Measurements from ENCODE around the gene ZNF808.
"Not testable (repeated sequence)": the region's sequence is repeated elsewhere in the genome, so short reads cannot be mapped to it uniquely, and the experiment has no call there.

The ZNF808 gene

DNA sequence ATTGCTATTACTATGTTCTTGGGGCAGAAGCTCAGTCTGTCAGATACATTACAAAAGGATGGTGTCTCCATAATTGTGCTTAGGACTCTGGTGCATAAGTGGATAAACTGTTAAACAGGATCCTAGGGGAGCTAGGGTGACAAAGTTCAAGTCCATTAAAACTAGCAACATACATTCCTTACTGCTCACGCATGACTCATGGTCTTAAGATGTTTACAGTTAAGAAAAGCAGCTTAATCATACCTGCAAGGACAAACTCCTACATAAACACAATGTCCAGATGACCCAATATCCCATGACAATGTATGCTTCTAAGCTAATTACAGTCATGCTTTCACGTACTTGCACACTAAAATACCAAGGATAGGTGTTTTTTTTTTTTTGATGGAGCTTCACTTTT is 39.1 kb downstream of the ZNF808 start:
- peak in 1 of 2 donors; percentile 86 for DNase-seq (ENCODE audit: low read depth in 2 of 2)
- TF ChIP-seq, protein P1, sequence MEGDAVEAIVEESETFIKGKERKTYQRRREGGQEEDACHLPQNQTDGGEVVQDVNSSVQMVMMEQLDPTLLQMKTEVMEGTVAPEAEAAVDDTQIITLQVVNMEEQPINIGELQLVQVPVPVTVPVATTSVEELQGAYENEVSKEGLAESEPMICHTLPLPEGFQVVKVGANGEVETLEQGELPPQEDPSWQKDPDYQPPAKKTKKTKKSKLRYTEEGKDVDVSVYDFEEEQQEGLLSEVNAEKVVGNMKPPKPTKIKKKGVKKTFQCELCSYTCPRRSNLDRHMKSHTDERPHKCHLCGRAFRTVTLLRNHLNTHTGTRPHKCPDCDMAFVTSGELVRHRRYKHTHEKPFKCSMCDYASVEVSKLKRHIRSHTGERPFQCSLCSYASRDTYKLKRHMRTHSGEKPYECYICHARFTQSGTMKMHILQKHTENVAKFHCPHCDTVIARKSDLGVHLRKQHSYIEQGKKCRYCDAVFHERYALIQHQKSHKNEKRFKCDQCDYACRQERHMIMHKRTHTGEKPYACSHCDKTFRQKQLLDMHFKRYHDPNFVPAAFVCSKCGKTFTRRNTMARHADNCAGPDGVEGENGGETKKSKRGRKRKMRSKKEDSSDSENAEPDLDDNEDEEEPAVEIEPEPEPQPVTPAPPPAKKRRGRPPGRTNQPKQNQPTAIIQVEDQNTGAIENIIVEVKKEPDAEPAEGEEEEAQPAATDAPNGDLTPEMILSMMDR (IDR thresholded peaks at IDR 0.05; ENCODE audit: low read depth, low read length), result no peak

DNA sequence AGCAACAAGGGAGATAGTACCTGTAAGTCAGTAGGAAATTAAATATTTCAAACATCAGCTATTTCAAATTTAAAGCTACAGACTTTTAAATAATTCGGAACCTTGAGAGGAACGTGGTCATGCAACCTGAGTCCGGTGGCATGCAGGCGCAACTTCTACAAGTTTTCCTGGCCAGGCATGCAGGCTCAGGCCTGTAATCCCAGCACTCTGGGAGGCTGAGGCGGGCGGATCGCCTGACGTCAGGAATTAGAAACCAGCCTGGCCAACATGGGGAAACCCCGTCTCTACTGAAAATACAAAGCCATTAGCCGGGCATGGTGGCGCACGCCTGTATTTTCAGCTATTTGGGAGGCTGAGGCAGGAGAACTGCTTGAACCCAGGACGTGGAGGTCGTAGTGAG is 40.5 kb downstream of the ZNF808 start:
- DNase-seq (ENCODE audit: low read depth in 2 of 2), result no peak
- no peak overlapping the region for H3K4me3 ChIP-seq (replicated peaks in 1 of 2; ENCODE audit: low read depth in 2 of 2, low read length in 2 of 2)
- TF ChIP-seq, protein P1 (IDR thresholded peaks at IDR 0.05; ENCODE audit: low read depth, low read length), result no peak

More for the DNA sequence above, 39.1 kb downstream of the ZNF808 start:
- no peak overlapping the region for H3K4me3 ChIP-seq (replicated peaks in 1 of 2; ENCODE audit: low read depth in 2 of 2, low read length in 2 of 2)

DNA sequence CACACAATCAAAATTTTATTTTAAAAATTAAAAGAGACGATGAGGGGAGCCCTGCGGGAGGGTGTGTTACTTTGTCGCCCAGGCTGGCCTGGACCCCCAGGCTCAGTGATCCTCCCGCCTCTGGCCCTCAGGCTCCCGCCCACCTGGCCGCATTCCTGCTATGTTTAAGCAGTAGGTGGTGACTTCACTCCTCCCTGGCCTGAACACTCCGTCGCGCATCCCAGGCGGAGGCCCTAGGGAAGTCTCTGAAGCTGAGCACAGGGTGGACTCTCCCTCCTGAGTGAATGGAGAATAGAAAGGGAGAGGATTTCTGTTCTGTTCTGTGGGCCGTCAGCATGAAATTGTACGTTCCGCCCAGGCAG is 42.2 kb downstream of the ZNF808 start:
- not testable (repeated sequence) for DNase-seq (ENCODE audit: low read depth in 2 of 2)

DNA sequence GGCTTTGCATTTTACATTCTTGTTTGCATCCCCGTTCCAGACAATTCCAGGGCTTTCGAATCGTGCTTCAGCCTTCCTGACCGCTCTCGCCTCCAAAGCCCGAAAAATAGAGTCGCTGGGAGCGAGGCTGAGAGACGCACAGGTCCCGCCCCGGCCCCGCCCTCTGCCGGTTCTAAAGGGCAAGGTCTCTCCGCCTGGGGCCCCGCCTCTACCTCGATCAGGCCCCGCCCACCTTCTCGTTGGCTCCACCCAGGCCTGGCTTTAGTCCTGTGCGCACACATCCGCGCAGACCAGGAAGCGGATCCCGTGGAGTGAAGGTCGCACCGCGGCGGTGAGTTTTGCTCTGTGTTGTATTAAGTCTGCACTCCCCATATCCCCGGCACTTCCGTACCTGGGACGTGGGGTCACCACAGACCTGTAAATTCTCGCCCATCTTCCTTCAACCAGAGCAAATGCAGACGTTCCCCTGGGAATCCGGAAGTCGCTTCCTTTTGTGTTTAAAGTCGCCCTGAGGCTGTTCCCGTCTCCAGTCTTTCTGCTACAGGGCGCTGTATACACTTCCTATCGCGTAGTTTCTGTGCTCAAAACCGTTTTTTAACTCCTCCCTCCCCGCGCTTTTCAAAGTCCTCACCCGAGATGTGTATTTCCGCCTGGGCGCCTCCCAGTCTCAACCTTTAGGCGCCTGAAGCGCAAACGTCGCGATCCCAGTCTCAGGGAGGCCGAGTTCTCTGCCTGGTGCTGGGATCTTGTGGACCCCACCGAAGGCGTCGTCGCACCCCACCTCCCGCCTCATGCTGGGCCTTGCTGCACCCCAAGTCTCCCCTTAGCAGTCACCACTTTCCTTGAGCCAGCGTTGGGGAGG is 42.8 kb downstream of the ZNF808 start, which contains the start of gene ZNF701:
TSS of gene ZNF701 (plus strand) at position 288 of the 862 bp plus-strand sequence. CDS start 3,861 bp downstream, outside the sequence.
- TF ChIP-seq, protein P1 (IDR thresholded peaks at IDR 0.05; ENCODE audit: low read depth, low read length), result peak; percentile 27
- DNase-seq (ENCODE audit: low read depth in 2 of 2), result peak; percentile 94

More for the DNA sequence above, 42.2 kb downstream of the ZNF808 start:
- H3K4me3 ChIP-seq (replicated peaks in 1 of 2; ENCODE audit: low read depth in 2 of 2, low read length in 2 of 2), result peak overlapping the region; percentile 57 to 91

DNA sequence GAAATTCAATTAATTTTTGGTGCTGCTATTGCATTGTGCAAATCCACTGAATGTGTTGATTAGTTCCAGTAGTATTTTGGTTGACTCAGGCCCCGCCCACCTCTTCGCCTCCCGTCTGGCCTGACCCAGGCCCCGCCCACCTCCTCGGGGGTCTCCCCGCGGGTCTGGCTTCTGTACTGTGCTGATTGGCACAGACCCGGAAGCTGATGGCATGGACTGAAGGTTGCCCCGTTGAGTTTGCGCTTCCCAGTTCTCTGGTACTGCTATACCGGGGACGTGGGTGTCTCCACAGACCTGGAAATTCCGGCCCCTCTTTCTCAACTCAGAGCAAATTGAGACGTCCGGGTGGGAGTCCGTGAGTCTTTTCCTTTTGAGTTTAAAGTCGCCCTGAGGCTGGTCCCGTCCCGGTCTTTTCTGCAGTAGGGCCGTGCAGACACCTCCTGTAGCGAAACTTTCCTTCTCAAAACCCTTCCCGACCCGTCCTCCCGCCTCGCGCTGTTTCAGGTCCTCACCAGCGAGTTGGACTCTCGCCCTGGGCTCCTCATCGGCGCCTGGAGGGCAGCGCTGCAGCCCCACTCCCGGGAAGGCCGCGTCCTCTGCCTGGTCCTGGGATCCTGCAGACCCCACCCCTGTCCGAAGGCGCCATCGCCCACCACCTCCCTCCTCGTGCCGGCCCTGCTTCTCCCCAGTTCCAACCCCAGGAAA is 57.4 kb downstream of the ZNF808 start:
- no peak for DNase-seq (ENCODE audit: low read depth in 2 of 2)
- H3K4me3 ChIP-seq (replicated peaks in 1 of 2; ENCODE audit: low read depth in 2 of 2, low read length in 2 of 2), result no peak overlapping the region
- TF ChIP-seq, protein P1 (IDR thresholded peaks at IDR 0.05; ENCODE audit: low read depth, low read length), result no peak

More for the DNA sequence above, 42.8 kb downstream of the ZNF808 start, which contains the start of gene ZNF701:
- peak within 1 kb of the TSS; percentile 57 to 91 for H3K4me3 ChIP-seq (replicated peaks in 1 of 2; ENCODE audit: low read depth in 2 of 2, low read length in 2 of 2)

DNA sequence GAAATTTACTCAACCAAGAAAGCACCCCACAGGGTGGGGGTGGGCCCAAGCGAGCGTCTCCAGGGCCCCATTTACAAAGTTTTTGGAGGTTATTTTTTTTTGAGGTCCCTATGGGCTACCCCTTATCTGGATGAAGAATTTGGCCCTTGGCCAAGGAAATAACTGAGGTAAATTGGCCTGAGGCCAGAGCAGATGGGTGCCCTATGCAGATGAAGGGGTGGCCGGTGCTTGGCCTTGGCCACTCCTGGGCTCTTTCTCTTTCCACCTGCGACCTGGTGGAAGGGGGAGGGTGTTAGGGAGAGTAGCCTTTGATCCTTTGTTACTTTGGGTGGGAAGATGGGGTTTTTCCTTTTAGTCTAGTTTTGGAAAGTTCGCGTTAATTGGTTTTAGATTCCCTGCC is 58.1 kb downstream of the ZNF808 start:
- TF ChIP-seq, protein P1 (IDR thresholded peaks at IDR 0.05; ENCODE audit: low read depth, low read length), result no peak
- no peak for DNase-seq (ENCODE audit: low read depth in 2 of 2)
- H3K4me3 ChIP-seq (replicated peaks in 1 of 2; ENCODE audit: low read depth in 2 of 2, low read length in 2 of 2), result no peak overlapping the region

DNA sequence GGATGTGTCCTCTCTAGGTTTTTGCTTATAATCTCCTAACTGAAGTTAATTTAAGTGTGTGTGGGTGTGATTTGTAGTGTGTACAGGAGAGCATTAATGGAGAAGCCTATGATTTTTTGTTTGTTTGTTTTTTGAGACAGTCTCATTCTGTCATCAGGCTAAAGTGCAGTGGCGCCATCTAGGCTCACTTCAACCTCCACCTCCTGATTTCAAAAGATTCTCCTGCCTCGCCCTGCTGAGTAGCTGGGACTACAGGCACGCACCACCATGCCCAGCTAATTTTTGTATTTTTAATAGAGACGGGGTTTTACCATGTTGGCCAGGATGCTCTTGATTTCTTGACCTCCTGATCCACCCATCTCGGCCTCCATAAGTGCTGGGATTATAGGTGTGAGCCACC is 63.3 kb downstream of the ZNF808 start:
- DNase-seq (ENCODE audit: low read depth in 2 of 2), result no peak
- TF ChIP-seq, protein P1 (IDR thresholded peaks at IDR 0.05; ENCODE audit: low read depth, low read length), result no peak
- no peak overlapping the region for H3K4me3 ChIP-seq (replicated peaks in 1 of 2; ENCODE audit: low read depth in 2 of 2, low read length in 2 of 2)
